T-helper 17 cell (primary cell): ENCODE data around the gene TOM1L1. TPM values are rescaled to one million over a fixed set of nuclear protein-coding genes. Genes with fewer than 3 reads are reported as not detected.

Source experiments
- ATAC-seq: fragments of 150-1000 bp; cut with Tn5 transposase; 2 replicates; pipeline ENCODE4 v1.10.0; 2021; ENCODE audit warnings: mild to moderate bottlenecking, moderate library complexity
- DNase-seq, 3 donors: peaks; one replicate each; pipeline versions ENCODE4 v3.0.0 to v3.0.0-alpha.2; 2020 to 2021
- H3K9me3 ChIP-seq: one replicate; pipeline ENCODE4 v1.7.0; 2013; ENCODE audit warnings: low read length, mild to moderate bottlenecking; ENCODE audit not compliant: control insufficient read depth, poor library complexity, severe bottlenecking
- H3K27ac Mint-ChIP-seq: one replicate; pipeline ENCODE4 v1.8.0; 2022; ENCODE audit warnings: mild to moderate bottlenecking, moderate library complexity, mixed read lengths
- H3K27me3 Mint-ChIP-seq: one replicate; pipeline ENCODE4 v1.8.0; 2022; ENCODE audit warnings: mixed read lengths
- H3K36me3 Mint-ChIP-seq: one replicate; pipeline ENCODE4 v1.8.0; 2022; ENCODE audit warnings: low read depth, mixed read lengths
- H3K4me1 Mint-ChIP-seq: one replicate; pipeline ENCODE4 v1.8.0; 2022; ENCODE audit warnings: mild to moderate bottlenecking, mixed read lengths
- H3K4me3 Mint-ChIP-seq: one replicate; pipeline ENCODE4 v1.8.0; 2022; ENCODE audit warnings: mild to moderate bottlenecking, moderate library complexity, mixed read lengths
- total RNA-seq, 4 donors: library from RNA in 2 of 4; stranded (reverse) in 2 of 4; gene quantifications; one replicate each; pipeline ENCODE4 v1.2.3 and lab custom pipeline; 2022 to 2026

The TOM1L1 gene
- total RNA-seq, 2 donors from 2014 or later = 0.42 to 1.1 TPM

DNA sequence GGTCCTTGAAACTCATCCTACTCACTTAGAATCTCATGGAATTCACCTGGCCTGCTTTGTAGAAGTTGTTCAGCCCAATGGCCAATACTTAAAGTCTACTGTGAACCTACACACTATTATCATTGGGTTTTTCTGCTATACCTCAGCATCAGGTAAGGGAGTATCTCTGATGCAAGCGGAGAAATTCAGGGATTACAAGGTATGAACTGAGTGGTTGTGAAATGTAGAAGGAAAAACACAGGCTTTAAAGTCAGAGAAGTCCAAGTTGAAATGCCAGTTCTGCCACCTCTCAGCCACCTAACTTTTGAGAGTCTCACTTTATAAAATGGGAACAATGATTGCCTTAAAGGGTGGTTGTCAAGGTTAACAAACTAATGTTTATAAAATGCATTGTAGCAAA is 36.8 kb downstream of the TOM1L1 start:
- Mint-ChIP-seq H3K4me1 (no peaks in the 10 kb centered on the region), H3K4me3 (no peak overlapping the region), H3K27me3 (peaks cover 21% of the 10 kb centered on the region), H3K27ac (no peak overlapping the region), H3K36me3 (no peaks in the 10 kb centered on the region)
- H3K9me3 ChIP-seq = no peaks in the 10 kb centered on the region
- no peak for ATAC-seq
- no peak for DNase-seq

- DNase-seq (no peak), ATAC-seq (no peak)
- no peaks in the 10 kb centered on the region for H3K9me3 ChIP-seq
- H3K4me1 Mint-ChIP-seq = no peaks in the 10 kb centered on the region
- peaks cover 8% of the 10 kb centered on the region for H3K27me3 Mint-ChIP-seq
- H3K27ac Mint-ChIP-seq = no peak overlapping the region
- no peak overlapping the region for H3K4me3 Mint-ChIP-seq
- H3K36me3 Mint-ChIP-seq = no peaks in the 10 kb centered on the region
Measured at GRCh38 chr17:54941285-54941684, 40.6 kb downstream of the TOM1L1 start.

DNA sequence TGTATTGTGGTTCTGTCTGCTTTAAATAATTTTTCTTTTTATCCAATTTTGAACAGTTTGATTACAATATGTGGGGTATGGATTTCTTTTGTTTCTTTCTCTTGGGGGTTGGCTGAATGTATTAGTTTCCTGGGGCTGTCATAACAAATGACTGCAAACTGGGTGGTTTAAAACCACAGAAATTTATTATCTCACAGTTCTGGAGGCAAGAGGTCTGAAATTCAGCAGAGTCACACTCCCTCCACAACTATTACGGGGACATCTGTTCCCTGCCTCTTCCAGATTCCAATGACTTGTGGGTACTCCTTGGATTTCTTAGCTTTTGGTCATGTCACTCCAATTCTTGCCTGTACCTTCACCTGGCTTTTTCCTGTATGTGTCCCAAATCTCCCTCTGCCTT is 44.1 kb downstream of the TOM1L1 start:
- no peak overlapping the region for H3K4me3 Mint-ChIP-seq

DNA sequence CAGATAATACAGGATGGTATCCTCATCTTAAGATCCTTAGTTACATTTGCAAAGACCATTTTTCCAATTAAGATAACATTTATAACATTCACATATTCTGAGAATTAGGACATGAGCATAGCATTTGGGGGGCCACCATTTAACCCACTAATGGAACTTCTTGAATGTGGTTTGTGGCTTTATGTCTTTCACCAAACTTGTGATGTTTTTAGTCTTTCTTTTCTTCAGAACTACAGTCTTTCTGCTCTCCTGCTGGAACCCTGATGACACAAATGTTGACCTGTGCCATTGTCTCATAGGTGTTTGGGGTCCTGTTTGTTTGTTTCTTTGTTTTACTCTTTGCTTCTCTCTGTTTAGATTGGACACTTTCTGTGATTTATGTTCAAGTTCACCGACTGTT is 44.6 kb downstream of the TOM1L1 start:
- Mint-ChIP-seq H3K4me1 (no peaks in the 10 kb centered on the region), H3K27me3 (peaks cover 14% of the 10 kb centered on the region), H3K27ac (no peak overlapping the region), H3K4me3 (no peak overlapping the region), H3K36me3 (peaks cover 3% of the 10 kb centered on the region)
- no peak for ATAC-seq
- no peak for DNase-seq
- no peaks in the 10 kb centered on the region for H3K9me3 ChIP-seq

More for the DNA sequence above, 44.1 kb downstream of the TOM1L1 start:
- no peaks in the 10 kb centered on the region for H3K9me3 ChIP-seq
- DNase-seq (no peak), ATAC-seq (no peak)
- Mint-ChIP-seq H3K36me3 (peaks cover 3% of the 10 kb centered on the region), H3K27me3 (peaks cover 14% of the 10 kb centered on the region), H3K27ac (peak overlapping the region; percentile 32), H3K4me1 (no peaks in the 10 kb centered on the region)

DNA sequence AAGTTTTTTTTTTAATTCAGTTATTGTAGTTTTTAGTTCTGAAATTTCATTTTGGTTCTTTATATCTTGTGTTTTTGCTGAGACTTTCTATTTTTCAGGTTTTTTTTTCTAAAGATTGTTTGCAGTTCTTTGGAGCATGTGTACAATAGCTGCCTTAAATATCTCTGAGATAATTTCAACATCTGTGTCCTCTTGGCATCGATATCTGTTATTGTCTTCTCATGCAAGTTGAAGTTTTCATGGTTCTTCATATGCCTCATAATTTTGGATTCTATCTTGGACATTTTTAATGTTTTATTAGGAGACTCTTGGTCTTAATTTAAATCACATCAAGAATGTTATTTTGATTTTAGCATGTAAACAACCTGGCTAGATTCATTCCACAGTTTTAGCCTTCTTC is 45.0 kb downstream of the TOM1L1 start:
- no peak for DNase-seq
- ATAC-seq = no peak
- H3K9me3 ChIP-seq = no peaks in the 10 kb centered on the region
- Mint-ChIP-seq H3K27ac (no peak overlapping the region), H3K4me1 (no peaks in the 10 kb centered on the region), H3K27me3 (peaks cover 14% of the 10 kb centered on the region), H3K4me3 (no peak overlapping the region), H3K36me3 (peaks cover 3% of the 10 kb centered on the region)

DNA sequence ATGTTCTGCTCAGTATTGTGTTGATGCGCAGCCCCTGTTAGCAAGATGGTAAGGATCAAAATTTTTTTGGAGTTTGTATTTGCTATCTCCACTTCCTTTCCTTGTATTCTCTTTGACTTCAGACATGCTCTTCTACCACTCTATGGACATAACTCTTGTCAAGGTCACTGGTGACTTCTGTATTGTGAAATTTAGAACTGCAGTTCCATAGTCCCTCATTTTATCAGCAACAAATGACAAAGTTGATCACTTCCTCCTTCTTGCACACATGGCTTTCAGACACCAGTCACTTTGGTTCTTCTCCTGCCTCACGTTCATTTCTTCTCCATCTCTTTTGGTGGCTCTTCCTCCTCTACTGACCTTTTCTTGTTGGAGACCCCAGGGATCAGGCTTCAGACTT is 46.7 kb downstream of the TOM1L1 start:
- H3K36me3 Mint-ChIP-seq = peaks cover 3% of the 10 kb centered on the region
- ATAC-seq = no peak
- peaks cover 14% of the 10 kb centered on the region for H3K27me3 Mint-ChIP-seq
- DNase-seq = no peak
- no peak overlapping the region for H3K27ac Mint-ChIP-seq
- H3K4me1 Mint-ChIP-seq = no peaks in the 10 kb centered on the region
- H3K4me3 Mint-ChIP-seq = no peak overlapping the region
- no peaks in the 10 kb centered on the region for H3K9me3 ChIP-seq

- Mint-ChIP-seq H3K27me3 (peaks cover 14% of the 10 kb centered on the region), H3K4me1 (no peaks in the 10 kb centered on the region), H3K4me3 (no peak overlapping the region), H3K27ac (no peak overlapping the region), H3K36me3 (peaks cover 3% of the 10 kb centered on the region)
- ATAC-seq (no peak), DNase-seq (no peak)
- no peaks in the 10 kb centered on the region for H3K9me3 ChIP-seq
Measured at GRCh38 chr17:54948380-54948779, 47.7 kb downstream of the TOM1L1 start.

- Mint-ChIP-seq H3K4me1 (no peaks in the 10 kb centered on the region), H3K4me3 (no peak overlapping the region), H3K27ac (no peak overlapping the region), H3K27me3 (peaks cover 7% of the 10 kb centered on the region), H3K36me3 (peaks cover 3% of the 10 kb centered on the region)
- H3K9me3 ChIP-seq = no peaks in the 10 kb centered on the region
- ATAC-seq (no peak), DNase-seq (no peak)
Measured at GRCh38 chr17:54950116-54950515, 49.5 kb downstream of the TOM1L1 start.

DNA sequence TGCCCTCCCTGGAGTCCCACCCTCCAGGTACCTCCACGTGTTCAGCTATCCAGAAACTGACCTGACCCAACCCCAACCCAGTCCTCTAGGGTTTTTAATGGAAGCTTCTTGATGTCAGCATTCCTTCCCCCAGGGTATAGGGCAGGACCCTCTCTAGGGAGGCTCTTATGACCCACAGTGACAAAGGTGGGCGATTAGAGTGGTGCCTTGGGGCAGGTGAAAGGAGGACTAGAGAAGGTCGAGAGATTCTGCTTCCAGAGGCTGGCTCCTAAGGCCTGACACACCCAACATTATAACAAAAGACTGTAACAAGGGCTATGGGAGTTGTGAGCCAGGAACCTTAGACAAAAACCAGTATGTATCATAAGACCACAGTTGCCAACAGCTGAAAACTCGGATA is 50.6 kb downstream of the TOM1L1 start:
- peaks cover 6% of the 10 kb centered on the region for H3K27me3 Mint-ChIP-seq
- peaks cover 3% of the 10 kb centered on the region for H3K36me3 Mint-ChIP-seq
- H3K27ac Mint-ChIP-seq = no peak overlapping the region
- DNase-seq (no peak), ATAC-seq (no peak)
- no peaks in the 10 kb centered on the region for H3K4me1 Mint-ChIP-seq
- H3K9me3 ChIP-seq = no peaks in the 10 kb centered on the region
- no peak overlapping the region for H3K4me3 Mint-ChIP-seq

DNA sequence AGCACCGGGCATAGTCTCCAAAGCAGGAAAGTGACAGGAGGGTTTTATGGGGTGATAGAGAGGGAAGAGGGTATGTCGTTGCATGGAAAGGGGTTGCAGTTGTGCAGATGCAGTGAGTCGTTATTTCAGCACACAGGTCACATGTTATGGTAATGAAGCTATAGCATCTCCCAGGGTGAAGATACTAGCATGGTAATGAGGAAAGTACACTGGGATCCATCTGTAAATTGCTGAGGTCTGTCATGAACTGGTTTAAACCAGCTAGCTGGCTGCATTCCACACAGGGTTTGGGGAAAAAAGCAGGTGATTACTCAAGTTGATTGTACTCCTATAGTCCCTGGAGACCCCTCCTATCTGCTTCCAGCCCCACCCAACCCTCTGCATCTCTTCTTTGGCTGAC is 56.1 kb downstream of the TOM1L1 start:
- H3K4me3 Mint-ChIP-seq = no peak overlapping the region
- ATAC-seq (no peak), DNase-seq (no peak)
- no peak overlapping the region for H3K27ac Mint-ChIP-seq
- peaks cover 8% of the 10 kb centered on the region for H3K4me1 Mint-ChIP-seq
- H3K9me3 ChIP-seq = no peaks in the 10 kb centered on the region
- H3K27me3 Mint-ChIP-seq = no peaks in the 10 kb centered on the region
- H3K36me3 Mint-ChIP-seq = peaks cover 9% of the 10 kb centered on the region

DNA sequence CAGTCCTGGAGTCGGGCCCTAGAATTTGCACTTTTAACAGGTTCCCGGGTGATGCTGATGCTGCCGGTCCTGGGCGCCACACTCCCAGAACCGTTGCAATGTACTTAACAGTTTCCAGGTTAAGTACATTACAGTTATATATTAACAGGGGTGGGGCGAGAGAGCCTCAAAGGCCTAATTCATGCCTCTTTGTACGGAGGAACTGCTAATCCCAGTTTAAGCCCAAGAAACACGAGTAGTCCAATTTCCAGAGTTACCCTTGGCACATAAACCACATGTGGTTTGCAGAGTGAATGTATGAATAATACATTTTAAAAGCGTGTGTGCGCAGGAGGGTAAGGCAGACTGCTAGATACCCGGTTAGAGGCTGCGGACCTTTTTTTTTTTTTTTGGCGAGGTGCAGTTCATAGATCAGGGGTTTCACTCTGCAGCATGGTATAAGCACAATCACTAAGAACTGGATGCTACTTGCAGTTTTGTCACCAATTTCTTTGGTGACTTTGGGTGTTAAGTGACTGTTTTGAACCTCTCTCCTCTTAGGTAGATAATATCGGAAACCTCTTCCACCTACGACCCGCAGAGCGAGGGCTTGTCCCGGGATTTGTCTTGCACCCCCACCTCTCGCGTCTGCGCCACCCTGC is 67.1 kb downstream of the TOM1L1 start:
- H3K4me1 Mint-ChIP-seq = peaks cover 20% of the 10 kb centered on the region
- no peaks in the 10 kb centered on the region for H3K27me3 Mint-ChIP-seq
- no peak overlapping the region for H3K4me3 Mint-ChIP-seq
- DNase-seq = no peak
- H3K27ac Mint-ChIP-seq = no peak overlapping the region
- ATAC-seq = peak; percentile 27
- H3K36me3 Mint-ChIP-seq = no peaks in the 10 kb centered on the region
- H3K9me3 ChIP-seq = no peaks in the 10 kb centered on the region

- Mint-ChIP-seq H3K27me3 (no peaks in the 10 kb centered on the region), H3K4me1 (peaks cover 22% of the 10 kb centered on the region), H3K27ac (no peak within 1 kb of the TSS), H3K36me3 (no peaks in the 10 kb centered on the region), H3K4me3 (no peak within 1 kb of the TSS)
- ATAC-seq (peak; percentile 97), DNase-seq (peak; percentile 85 to 95 (median 93))
- H3K9me3 ChIP-seq = no peaks in the 10 kb centered on the region
Measured at GRCh38 chr17:54968262-54968987, 67.8 kb downstream of the TOM1L1 start, which contains the start of the genes COX11 and STXBP4. Gene COX11 (minus strand): TSS chr17:54968654. CDS start chr17:54968646, 8 bp downstream. Gene STXBP4 (plus strand): TSS chr17:54968765. CDS start chr17:54986220, 17,455 bp downstream.

DNA sequence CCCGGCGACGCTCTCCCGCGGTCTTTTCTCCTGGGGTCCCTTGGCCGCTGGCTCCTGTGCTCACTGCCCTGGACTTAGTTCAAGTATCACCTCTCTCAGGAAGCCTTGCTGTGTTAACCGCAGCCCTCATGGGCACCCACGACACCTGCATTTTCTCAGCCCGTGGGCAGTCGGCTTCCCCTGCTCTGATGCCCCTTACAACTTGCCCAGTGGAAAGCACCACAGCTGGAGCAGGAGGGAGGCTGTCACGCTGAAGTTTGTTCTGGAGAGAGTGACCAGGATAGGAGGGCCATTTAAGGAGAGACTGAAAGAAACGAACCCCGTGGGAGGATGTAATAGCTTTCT is 68.3 kb downstream of the TOM1L1 start:
- Mint-ChIP-seq H3K27ac (no peak overlapping the region), H3K27me3 (no peaks in the 10 kb centered on the region), H3K4me1 (peaks cover 22% of the 10 kb centered on the region), H3K4me3 (no peak overlapping the region), H3K36me3 (no peaks in the 10 kb centered on the region)
- peak in 1 of 3 donors; percentile 15 for DNase-seq
- no peaks in the 10 kb centered on the region for H3K9me3 ChIP-seq
- ATAC-seq = peak; percentile 26
